ENCODE results near the gene EEF2K.
"Not testable (repeated sequence)": the region's sequence is repeated elsewhere in the genome, so short reads cannot be mapped to it uniquely, and the experiment has no call there.

Gene EEF2K

DNA sequence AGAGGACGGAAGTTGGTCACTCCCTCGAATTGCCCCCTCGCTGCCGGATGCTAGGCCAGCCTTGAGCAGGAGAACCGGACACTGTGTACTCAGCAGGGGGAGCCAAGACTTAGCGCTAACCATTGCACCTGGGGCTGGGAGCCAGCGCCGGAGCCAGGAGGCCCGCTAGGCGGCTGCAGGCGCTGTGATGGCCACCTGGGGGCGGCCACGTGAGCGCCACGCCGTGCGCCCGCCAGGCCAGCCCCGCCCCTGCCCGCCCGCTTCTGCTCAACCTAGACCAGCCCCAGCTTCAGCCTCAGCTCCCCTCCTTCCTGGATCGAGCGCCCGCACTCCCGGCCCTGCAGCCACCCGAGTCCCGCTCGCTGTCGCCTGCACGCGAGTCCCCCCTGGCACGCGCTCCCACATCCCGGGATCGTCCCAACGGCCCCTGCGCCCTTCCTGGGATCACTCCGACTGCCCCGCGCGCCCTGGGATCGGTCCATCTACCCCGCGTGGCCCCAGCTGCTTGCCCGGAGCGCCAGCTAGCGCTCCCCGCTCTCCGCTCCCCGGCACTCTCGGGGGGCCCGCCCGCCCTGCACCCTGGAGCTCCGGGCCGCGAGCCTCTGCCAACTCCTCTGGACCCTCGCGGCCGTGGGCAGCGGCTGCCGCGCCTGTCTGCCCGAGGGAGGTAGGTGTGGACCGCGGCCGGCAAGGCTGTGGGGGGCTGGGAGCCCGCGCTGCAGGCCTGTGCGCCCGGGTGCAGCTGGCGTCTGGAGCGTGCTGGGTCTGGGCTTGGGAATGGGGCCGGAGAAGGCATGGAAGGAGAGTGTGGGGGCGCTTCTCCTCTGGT, at the start of gene EEF2K:
Gene EEF2K (plus strand): TSS at position 266 of the 829 bp plus-strand sequence. CDS start 19,452 bp downstream, outside the sequence.
- peak; percentile 90 for DNase-seq

GRCh38 chr16:22161401-22161800, 44.7 kb upstream of the EEF2K start:
- no peak for DNase-seq

GRCh38 chr16:22161999-22162655, 44.0 kb upstream of the EEF2K start, which contains the start of gene SDR42E2:
Gene SDR42E2, plus strand, starts transcription at chr16:22162506. Its CDS starts 3,077 bp downstream, at chr16:22165583.
- no peak for DNase-seq

DNA sequence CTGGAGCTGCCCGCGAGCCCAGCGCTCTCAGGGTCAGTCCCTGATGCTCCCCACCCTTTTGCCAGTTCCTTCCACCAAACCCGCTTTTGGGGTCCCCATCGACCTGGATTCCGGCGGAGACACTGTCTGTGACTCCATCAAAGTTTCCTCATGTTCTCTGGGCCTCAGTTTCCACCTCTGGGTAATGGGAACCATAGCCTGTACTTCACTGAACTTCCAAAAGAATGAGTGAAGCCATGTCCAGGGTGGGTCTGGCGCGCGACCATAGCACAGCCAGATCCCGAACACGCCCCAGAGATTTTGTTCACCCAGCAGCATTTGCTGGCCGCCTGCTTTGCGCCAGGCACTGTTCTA, 43.4 kb upstream of the EEF2K start:
- no peak for DNase-seq

- no peak for DNase-seq
Measured at GRCh38 chr16:22163806-22164205, 42.3 kb upstream of the EEF2K start.

DNA sequence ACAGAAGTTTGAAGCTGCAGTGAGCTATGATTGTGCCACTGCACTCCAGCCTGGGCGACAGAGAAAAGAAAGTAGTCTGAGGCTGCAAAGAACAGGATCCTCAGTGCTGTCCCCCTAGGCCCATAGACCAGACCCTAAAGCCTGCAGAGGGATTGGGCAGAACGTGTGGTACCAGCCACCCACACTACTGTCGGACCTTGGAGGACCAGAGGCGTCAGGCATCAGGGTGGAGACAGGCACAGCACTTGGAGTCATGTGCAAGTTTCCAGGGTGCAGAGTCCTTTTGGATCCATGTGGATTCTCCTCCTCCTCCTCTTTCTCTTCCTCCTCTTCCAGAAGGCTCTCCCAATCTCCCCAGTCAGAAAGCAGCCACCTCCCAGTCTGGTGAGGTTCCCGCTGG, 41.6 kb upstream of the EEF2K start:
- no peak for DNase-seq

- no peak for DNase-seq
Measured at GRCh38 chr16:22165508-22166285, 40.4 kb upstream of the EEF2K start.

GRCh38 chr16:22171953-22172352, 34.1 kb upstream of the EEF2K start:
- no peak for DNase-seq

DNA sequence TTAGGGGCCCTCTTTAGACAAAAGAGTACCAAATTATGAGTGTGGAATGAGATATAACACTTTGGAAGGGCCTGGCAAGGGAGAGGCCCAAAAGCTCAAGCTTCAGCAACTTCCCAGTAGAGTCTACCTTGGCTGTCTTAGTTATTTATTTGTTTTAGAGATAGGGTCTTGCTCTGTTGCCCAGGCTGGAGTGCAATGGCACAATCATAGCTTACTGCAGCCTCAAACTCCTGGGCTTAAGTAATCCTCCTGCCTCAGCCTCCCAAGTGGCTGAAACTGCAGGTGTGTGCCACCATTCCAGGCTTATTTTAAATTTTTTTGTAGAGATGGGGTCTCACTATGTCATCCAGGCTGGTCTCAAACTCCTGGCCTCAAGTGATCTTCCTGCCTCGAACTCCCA, 33.4 kb upstream of the EEF2K start:
- DNase-seq: not testable (repeated sequence)

GRCh38 chr16:22174642-22175041, 31.4 kb upstream of the EEF2K start:
- no peak for DNase-seq

- no peak for DNase-seq
Measured at GRCh38 chr16:22177968-22178930, 27.8 kb upstream of the EEF2K start.

DNA sequence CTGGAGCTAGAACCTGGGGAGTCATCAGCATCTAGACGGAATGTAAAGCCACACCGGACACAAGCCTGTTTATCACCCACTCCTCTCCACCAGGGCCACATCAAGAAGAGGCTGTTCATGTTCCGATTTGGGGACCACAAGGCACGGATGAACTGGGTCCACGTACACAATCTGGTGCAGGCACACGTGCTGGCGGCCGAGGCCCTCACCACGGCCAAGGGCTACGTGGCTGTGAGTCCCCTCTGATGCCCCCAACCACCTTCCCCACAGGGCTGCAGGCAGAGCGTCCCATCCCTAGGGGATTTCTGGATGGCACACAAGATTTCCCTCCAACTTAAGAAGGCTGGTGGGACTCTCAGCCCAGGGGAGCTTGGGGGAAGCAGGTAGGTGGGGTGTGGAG, 24.7 kb upstream of the EEF2K start:
- DNase-seq: no peak

DNA sequence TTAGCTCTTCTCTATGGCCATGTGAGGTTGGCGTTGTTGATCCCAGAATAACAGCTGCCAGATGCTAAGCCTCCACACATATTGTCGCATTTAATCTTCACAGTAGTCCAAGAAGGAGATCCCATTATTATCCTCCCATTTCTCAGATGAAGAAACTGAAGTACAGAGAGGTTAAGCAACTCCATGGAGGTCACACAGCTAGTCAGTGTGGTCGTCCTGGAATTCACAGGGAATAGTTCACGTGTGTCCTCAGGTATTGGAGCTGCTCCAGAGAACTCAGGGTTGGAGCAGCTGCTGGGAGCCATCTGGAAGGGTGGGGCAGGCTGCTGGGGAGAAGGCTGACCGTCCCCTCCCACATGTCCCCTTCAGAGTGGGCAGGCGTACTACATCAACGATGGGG, 24.2 kb upstream of the EEF2K start:
- no peak for DNase-seq

- DNase-seq: no peak
Measured at GRCh38 chr16:22183335-22183734, 22.7 kb upstream of the EEF2K start.

- no peak for DNase-seq
Measured at GRCh38 chr16:22183901-22184614, 22.0 kb upstream of the EEF2K start.

DNA sequence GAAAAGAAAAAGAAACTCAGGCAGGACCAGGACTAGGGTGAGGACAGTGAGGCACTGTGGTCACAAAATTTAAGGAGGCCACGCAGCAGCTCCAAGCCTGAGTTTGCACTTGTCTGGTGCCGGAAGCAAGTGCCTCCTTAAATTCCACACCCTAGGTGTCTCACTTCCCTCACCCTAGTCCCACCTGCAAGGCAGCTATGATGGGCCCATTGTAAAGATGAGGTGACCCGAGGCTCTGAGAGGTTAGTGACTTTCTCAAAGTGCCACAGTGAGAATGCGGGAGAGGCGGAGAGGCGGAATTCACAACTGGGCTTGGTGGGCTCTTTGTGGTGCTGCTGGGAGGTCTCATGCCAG, 21.5 kb upstream of the EEF2K start:
- no peak for DNase-seq

DNA sequence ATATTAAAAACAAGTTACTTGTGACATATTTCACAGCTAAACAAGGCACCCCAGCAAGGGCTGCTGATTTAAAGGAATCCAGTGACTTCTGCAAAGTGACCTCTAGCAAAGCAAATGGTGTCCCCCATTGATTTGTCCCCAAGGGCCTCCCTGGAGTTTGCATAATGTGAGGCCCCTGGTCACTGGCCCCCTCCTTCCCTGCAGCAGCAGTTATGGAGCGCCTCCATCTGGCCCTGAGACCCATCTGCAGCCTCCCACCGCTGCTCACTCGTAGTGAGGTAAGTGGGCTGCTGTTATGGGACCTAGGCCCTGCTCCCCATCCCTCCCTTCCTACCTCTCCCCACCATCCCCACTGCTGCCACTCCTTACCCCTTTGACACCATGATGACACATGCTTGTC, 19.6 kb upstream of the EEF2K start:
- no peak for DNase-seq

DNA sequence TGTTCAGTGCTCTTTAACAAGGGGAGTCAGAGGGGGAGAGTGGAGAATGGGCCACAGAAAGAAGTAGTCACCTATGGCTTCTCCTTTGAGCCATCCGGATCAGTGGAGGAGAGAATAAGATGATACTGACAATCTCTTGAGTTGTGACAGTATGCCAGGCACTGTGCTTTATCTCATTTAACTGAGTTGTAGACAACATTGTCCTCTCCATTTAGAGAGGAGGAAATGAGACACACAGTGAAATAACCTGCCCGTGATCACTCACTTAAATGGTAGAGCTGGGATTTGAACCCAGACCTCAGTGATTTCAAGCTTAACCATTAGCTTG, 17.8 kb upstream of the EEF2K start:
- no peak for DNase-seq

DNA sequence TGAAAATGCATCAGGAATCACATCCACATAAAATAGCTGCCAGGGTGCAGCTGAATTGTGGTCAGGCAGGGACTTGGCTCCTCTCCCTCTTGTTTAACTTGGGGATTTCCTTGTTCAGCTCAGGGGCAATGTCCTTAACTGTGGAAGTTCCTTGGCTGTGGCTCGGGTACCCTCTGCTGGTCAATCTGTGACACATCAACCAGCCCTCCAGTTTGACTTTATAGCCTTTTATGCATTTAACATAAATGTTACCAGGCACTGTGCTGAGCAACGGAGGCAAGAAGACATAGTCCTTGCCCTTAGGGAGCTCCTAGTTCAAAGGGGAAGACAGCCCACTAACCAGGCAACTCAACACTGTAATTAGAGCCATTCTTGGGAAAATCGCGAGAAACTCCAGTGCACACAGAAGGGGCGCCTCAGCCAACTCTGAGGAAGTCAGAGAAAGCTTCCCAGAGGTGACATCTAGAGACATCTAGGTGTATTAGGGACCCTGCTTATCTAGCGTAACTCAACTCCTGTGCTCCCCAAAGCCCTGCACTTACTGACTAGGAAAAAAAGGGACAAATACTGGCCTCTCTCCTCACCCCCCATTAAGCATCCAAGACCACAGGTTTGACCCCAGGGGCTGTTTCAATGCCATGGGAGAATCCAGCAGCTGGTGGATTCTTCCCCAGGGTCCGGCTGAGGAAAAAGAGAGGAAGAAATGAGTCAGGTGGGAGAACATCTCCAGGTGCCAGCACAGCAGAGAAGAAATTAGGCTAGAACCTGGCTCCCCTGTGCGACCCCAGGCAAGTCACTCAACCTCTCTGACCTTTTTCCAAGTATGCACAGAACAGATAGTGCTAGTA, 17.3 kb upstream of the EEF2K start:
- DNase-seq: peak; percentile 57

- DNase-seq: peak; percentile 34
Measured at GRCh38 chr16:22189473-22190080, 16.5 kb upstream of the EEF2K start.
